ENCODE measurements around the gene SNX7.

Gene SNX7, protein sequence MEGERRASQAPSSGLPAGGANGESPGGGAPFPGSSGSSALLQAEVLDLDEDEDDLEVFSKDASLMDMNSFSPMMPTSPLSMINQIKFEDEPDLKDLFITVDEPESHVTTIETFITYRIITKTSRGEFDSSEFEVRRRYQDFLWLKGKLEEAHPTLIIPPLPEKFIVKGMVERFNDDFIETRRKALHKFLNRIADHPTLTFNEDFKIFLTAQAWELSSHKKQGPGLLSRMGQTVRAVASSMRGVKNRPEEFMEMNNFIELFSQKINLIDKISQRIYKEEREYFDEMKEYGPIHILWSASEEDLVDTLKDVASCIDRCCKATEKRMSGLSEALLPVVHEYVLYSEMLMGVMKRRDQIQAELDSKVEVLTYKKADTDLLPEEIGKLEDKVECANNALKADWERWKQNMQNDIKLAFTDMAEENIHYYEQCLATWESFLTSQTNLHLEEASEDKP

DNA sequence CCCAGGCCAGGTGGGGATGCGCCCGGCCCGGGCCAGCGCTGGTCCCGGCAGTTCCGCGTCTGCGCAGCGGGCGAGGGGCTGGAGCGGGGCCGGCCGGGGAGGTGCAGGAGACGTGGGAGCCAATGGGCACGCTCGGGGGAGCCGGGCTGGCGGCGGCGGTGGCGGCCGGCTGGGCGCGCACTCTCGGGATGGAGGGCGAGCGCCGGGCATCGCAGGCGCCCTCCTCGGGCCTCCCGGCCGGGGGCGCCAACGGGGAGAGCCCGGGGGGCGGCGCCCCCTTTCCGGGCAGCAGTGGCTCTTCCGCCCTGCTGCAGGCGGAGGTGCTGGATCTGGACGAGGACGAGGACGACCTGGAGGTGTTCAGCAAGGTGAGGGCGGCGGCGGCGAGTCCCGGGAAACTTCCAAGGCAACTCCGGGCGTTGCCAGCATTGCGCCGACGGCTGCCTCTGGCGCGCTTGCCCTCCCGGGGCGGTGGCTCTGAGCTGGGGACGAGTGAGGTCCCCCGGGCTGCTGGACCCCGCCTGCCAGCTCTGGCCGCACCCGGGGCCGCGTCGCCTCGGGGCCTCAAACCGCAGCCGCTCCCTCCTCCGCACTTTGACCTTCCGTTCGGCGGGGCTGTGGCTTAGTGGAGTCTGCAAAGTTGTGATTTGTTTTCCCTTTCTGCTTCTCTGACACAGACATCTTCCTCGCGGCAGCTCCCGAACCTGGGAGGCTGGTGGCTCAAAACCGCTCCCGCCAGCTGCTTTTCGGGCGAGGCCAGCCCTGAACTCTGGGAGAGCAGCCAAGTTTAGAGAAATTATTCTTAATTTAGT, at the start of gene SNX7:
SNX7 (plus strand) TSS at position 178 of the 812 bp plus-strand sequence; CDS start at position 189, 11 bp downstream.
- no peak for TF ChIP-seq EZH2 (IDR thresholded peaks at IDR 0.05)
- no peak for TF ChIP-seq POLR2AphosphoS5 (IDR thresholded peaks at IDR 0.05; ENCODE audit: borderline replicate concordance, low read depth, low read length)
- no peak for TF ChIP-seq FOXP2 (optimal IDR thresholded peaks at IDR 0.05; ENCODE audit: control extremely low read depth, extremely low read length, insufficient read depth)
- peak within 1 kb of the TSS; percentile 61 for H3K9ac ChIP-seq (ENCODE audit: insufficient read length)
- H3K9me3 ChIP-seq (ENCODE audit: low read depth, low read length), result no peaks in the 10 kb centered on the region
- peak within 1 kb of the TSS; percentile 86 for H3K4me3 ChIP-seq
- no peaks in the 10 kb centered on the region for H3K36me3 ChIP-seq (ENCODE audit: insufficient read depth, low read length)
- H3K27ac ChIP-seq, result no peak within 1 kb of the TSS
- DNase-seq (ENCODE audit: low read depth, low spot score), result no peak

DNA sequence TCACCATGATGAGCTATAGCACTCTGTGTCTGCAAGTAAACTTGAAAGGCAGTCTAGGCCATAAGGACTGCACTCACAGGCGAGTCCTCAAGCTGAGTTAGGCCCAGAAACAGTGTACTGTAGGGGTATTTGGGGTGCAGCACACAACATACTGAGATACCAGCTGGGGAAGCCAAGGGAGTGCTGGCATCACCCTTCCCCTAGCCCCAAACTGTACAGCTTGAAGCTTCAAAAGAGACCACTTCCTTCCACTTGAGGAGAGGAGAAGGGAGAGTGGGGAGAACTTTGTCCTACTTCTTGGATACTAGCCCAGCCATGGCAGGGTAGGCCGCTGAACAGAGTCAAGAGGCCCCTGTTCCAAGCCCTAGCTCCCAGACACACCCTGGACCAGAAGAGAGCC, 24.2 kb upstream of the SNX7 start:
- H3K36me3 ChIP-seq (ENCODE audit: insufficient read depth, low read length), result no peaks in the 10 kb centered on the region
- TF ChIP-seq FOXP2 (optimal IDR thresholded peaks at IDR 0.05; ENCODE audit: control extremely low read depth, extremely low read length, insufficient read depth) (no peak), POLR2AphosphoS5 (IDR thresholded peaks at IDR 0.05; ENCODE audit: borderline replicate concordance, low read depth, low read length) (no peak), EZH2 (IDR thresholded peaks at IDR 0.05) (no peak)
- H3K9ac ChIP-seq (ENCODE audit: insufficient read length), result no peak overlapping the region
- no peak overlapping the region for H3K27ac ChIP-seq
- no peak overlapping the region for H3K4me3 ChIP-seq
- H3K9me3 ChIP-seq (ENCODE audit: low read depth, low read length), result no peaks in the 10 kb centered on the region
- no peak for DNase-seq (ENCODE audit: low read depth, low spot score)

DNA sequence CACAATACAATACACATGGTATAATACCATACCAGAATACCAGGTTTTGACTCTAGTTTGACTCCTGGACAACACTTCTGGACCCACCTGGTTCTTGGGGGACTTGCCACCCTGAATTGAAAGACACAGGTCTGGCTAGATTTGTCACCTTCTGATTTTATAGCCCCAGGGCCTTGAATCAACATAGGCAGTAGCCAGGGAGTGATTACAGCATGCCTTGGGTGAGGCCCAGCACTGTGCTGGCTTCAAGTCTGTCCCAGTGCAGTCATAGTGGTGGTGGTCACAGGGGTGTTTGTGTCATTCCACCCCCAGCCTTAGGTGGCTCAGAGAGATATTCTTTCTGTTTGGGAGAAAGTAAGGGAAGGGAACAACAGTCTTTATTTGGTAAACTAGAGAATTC, 23.3 kb upstream of the SNX7 start:
- no peak for DNase-seq (ENCODE audit: low read depth, low spot score)
- no peak overlapping the region for H3K4me3 ChIP-seq
- H3K27ac ChIP-seq, result no peak overlapping the region
- H3K36me3 ChIP-seq (ENCODE audit: insufficient read depth, low read length), result no peaks in the 10 kb centered on the region
- H3K9me3 ChIP-seq (ENCODE audit: low read depth, low read length), result no peaks in the 10 kb centered on the region
- no peak for TF ChIP-seq POLR2AphosphoS5 (IDR thresholded peaks at IDR 0.05; ENCODE audit: borderline replicate concordance, low read depth, low read length)
- H3K9ac ChIP-seq (ENCODE audit: insufficient read length), result no peak overlapping the region

DNA sequence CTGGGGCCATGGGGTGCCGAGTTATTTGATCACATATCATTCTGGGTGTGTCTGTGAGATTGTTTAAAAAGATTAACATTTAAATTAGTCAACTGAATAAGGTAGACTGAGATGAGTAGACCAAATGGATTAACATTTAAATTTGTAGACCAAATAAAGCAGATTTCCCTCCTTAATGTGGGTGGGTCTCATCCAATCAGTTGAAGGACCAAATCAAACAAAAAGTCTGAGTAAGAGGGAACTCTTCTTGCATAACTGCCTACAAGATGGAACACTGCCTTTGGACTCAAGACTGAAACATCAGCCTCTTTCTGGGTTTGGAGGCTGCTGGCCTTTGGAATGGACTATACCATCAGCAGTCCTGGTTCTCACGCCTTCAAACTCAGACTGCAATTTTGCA, 17.0 kb upstream of the SNX7 start:
- DNase-seq (ENCODE audit: low read depth, low spot score), result no peak
- Histone ChIP-seq H3K4me3 (no peak overlapping the region), H3K9ac (ENCODE audit: insufficient read length) (no peak overlapping the region), H3K9me3 (ENCODE audit: low read depth, low read length) (no peaks in the 10 kb centered on the region), H3K27ac (no peak overlapping the region), H3K36me3 (ENCODE audit: insufficient read depth, low read length) (no peaks in the 10 kb centered on the region)
- TF ChIP-seq FOXP2 (optimal IDR thresholded peaks at IDR 0.05; ENCODE audit: control extremely low read depth, extremely low read length, insufficient read depth) (no peak), EZH2 (IDR thresholded peaks at IDR 0.05) (no peak), POLR2AphosphoS5 (IDR thresholded peaks at IDR 0.05; ENCODE audit: borderline replicate concordance, low read depth, low read length) (no peak)

DNA sequence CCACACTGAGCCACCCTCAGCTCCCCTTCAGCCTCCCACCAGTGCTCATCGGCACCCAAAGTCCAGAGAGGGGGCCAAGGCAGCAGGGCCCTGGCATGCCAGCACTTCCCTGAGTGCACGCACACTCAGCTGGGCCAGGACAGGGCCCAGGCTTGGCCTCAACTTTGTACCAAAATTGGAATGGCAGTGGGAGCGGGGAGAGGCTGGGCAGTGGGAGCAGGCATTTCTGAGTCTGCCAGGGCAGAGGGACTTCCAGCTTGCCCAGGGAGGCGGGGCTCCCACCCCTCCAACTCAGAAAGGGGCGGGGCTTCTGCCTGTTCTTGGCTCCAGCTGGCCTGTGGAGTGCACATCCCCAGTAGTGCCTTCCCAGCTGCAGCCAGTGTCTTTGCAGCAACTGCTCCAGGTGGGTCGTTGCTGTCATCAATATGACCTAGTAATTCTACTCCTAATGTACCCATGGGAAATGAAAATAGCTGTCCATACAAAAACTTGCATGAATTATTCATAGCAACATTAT, 10.3 kb upstream of the SNX7 start:
- Histone ChIP-seq H3K36me3 (ENCODE audit: insufficient read depth, low read length) (no peaks in the 10 kb centered on the region), H3K9ac (ENCODE audit: insufficient read length) (no peak overlapping the region), H3K9me3 (ENCODE audit: low read depth, low read length) (no peaks in the 10 kb centered on the region), H3K27ac (no peak overlapping the region), H3K4me3 (no peak overlapping the region)
- DNase-seq (ENCODE audit: low read depth, low spot score), result no peak
- TF ChIP-seq EZH2 (IDR thresholded peaks at IDR 0.05) (no peak), POLR2AphosphoS5 (IDR thresholded peaks at IDR 0.05; ENCODE audit: borderline replicate concordance, low read depth, low read length) (no peak), FOXP2 (optimal IDR thresholded peaks at IDR 0.05; ENCODE audit: control extremely low read depth, extremely low read length, insufficient read depth) (no peak)

DNA sequence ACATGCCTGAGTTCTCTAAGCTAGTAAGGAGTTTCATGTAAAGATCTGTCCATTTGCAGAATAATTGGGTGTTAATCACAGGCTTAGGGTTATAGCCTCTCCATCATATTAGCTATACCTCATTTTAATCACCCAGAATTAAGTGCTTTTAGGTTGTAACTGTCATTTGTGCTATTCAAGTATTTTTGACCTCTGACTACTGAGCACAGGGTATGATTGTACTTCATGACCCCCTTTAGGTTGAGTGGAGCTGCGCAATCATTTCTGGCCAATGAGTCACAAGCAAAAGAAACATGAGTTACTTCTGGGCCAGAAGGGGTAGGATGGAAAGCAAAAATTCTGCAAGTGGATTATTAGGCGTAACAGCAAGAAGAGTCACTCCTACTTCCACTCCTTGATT, 8.4 kb upstream of the SNX7 start:
- TF ChIP-seq POLR2AphosphoS5 (IDR thresholded peaks at IDR 0.05; ENCODE audit: borderline replicate concordance, low read depth, low read length), result no peak
- TF ChIP-seq EZH2 (IDR thresholded peaks at IDR 0.05), result no peak
- TF ChIP-seq FOXP2 (optimal IDR thresholded peaks at IDR 0.05; ENCODE audit: control extremely low read depth, extremely low read length, insufficient read depth), result no peak

DNA sequence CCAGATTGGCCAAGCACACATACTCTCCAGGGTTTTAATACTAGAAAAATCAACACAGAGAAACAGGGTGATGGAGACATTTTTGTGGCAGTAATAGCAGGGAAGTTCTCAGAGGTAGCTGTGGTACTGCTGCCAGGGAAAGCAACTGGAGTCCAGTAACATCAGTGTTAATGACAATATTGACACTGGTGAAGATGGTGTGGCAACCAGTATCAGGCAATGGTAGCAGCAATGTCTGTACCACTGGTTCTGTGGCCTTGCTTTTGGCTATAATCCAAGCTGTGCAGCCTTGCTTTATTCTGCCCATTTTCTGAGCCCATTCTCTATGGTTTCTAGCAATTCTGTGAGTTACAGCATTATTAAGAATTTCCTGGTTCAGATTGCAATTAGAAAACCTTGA, 1.6 kb upstream of the SNX7 start:
- Histone ChIP-seq H3K4me3 (no peak overlapping the region), H3K27ac (no peak overlapping the region), H3K9ac (ENCODE audit: insufficient read length) (no peak overlapping the region), H3K36me3 (ENCODE audit: insufficient read depth, low read length) (no peaks in the 10 kb centered on the region), H3K9me3 (ENCODE audit: low read depth, low read length) (no peaks in the 10 kb centered on the region)
- no peak for DNase-seq (ENCODE audit: low read depth, low spot score)
- no peak for TF ChIP-seq FOXP2 (optimal IDR thresholded peaks at IDR 0.05; ENCODE audit: control extremely low read depth, extremely low read length, insufficient read depth)
- no peak for TF ChIP-seq EZH2 (IDR thresholded peaks at IDR 0.05)
- TF ChIP-seq POLR2AphosphoS5 (IDR thresholded peaks at IDR 0.05; ENCODE audit: borderline replicate concordance, low read depth, low read length), result no peak

More for the DNA sequence above, 8.4 kb upstream of the SNX7 start:
- H3K4me3 ChIP-seq, result no peak overlapping the region
- no peak for DNase-seq (ENCODE audit: low read depth, low spot score)
- no peak overlapping the region for H3K9ac ChIP-seq (ENCODE audit: insufficient read length)
- no peaks in the 10 kb centered on the region for H3K9me3 ChIP-seq (ENCODE audit: low read depth, low read length)
- H3K27ac ChIP-seq, result no peak overlapping the region
- no peaks in the 10 kb centered on the region for H3K36me3 ChIP-seq (ENCODE audit: insufficient read depth, low read length)

DNA sequence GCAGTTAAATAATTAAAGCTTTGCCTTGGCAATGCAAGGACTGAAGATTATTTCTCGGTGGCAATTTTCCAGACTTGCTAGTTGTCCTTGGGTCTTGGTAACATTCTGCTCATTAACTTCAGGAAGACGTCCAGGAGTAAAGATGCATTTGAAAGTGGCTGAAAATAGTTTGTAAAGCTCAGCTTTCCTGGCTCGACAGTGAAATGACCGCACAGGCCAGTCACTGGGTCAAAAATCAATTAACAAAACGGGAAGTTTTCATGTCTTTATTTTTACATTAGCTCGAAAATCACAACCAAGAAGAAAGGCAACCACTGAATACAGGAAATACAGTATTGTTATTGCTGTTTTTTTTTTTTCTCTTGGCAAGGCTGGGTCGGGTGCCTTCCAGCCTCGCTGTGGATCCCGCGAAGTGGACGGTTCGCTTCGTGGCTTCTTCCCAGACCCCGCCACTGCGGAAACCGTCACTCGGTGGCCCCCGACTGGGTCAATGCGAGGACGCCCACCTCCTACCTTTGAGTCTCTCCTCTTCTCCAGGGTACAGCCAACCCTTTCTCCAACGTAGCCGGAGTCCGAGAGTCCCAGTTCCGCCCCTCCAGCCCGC, 479 bp upstream of the SNX7 start:
- DNase-seq (ENCODE audit: low read depth, low spot score), result no peak
- TF ChIP-seq EZH2 (IDR thresholded peaks at IDR 0.05) (no peak), FOXP2 (optimal IDR thresholded peaks at IDR 0.05; ENCODE audit: control extremely low read depth, extremely low read length, insufficient read depth) (no peak), POLR2AphosphoS5 (IDR thresholded peaks at IDR 0.05; ENCODE audit: borderline replicate concordance, low read depth, low read length) (no peak; the same call in 1 of the 2 replicates)
- Histone ChIP-seq H3K4me3 (no peak overlapping the region; the same call in 1 of the 2 replicates), H3K27ac (no peak overlapping the region), H3K9ac (ENCODE audit: insufficient read length) (no peak overlapping the region), H3K9me3 (ENCODE audit: low read depth, low read length) (no peaks in the 10 kb centered on the region), H3K36me3 (ENCODE audit: insufficient read depth, low read length) (no peaks in the 10 kb centered on the region)

All from SK-N-MC (cell line).